Common myeloid progenitor, CD34-positive (primary cell): ENCODE results near the gene IGF2R.

ENCODE experiments used
- CTCF ChIA-PET: fragments of 350-600 bp; sonication (Branson Sonifier 250); formaldehyde crosslinking; loops from one replicate; lab custom pipeline; 2021; ENCODE audit warnings: antibody characterized with exemption; lab: Charles Lee
- POLR2A ChIA-PET: fragments of 350-600 bp; sonication (Branson Sonifier 250); formaldehyde crosslinking; loops from one replicate; lab custom pipeline; 2021; ENCODE audit warnings: antibody characterized with exemption; lab: Charles Lee
- DNase-seq, 3 donors: peaks; one replicate each; pipeline versions ENCODE4 v3.0.0 to v3.0.0-alpha.2; 2013
- H3K27ac ChIP-seq, 2 experiments: 1 replicate in 1 of 2; 2 replicates in 1 of 2; pipeline ENCODE4 v1.7.0; 2013; ENCODE audit warnings: inconsistent platforms in 2 of 2, low read length in 2 of 2, mild to moderate bottlenecking in 2 of 2, low read depth in 1 of 2, moderate library complexity in 1 of 2; ENCODE audit not compliant: severe bottlenecking in 2 of 2, insufficient read depth in 1 of 2, poor library complexity in 1 of 2
- H3K27me3 ChIP-seq, 5 experiments: replicated peaks in 2 of 5; 1 replicate in 3 of 5; 2 replicates in 2 of 5; pipeline versions ENCODE4 v1.6.1 to v1.7.0; 2013; ENCODE audit warnings: low read length in 4 of 5, mild to moderate bottlenecking in 2 of 5, moderate library complexity in 2 of 5, inconsistent platforms in 1 of 5; ENCODE audit not compliant: insufficient read depth in 5 of 5, control insufficient read depth in 4 of 5
- H3K36me3 ChIP-seq, 4 experiments: 1 replicate in 2 of 4; 2 replicates in 2 of 4; pipeline versions ENCODE4 v1.6.1 to v1.7.0; 2013; ENCODE audit warnings: low read length in 3 of 4, control low read depth in 1 of 4, mild to moderate bottlenecking in 1 of 4; ENCODE audit not compliant: control insufficient read depth in 4 of 4, insufficient read depth in 4 of 4
- H3K4me1 ChIP-seq, 4 experiments: 1 replicate in 3 of 4; 2 replicates in 1 of 4; pipeline versions ENCODE4 v1.6.1 to v1.7.1; 2013; ENCODE audit warnings: low read length in 3 of 4, mild to moderate bottlenecking in 3 of 4, control low read depth in 1 of 4, inconsistent platforms in 1 of 4, moderate library complexity in 1 of 4; ENCODE audit not compliant: control insufficient read depth in 4 of 4, insufficient read depth in 4 of 4; ENCODE audit errors: control extremely low read depth in 1 of 4
- H3K4me3 ChIP-seq, 7 experiments: 1 replicate in 4 of 7; 2 replicates in 3 of 7; pipeline versions ENCODE4 v1.5.1 to v1.7.0; 2013; ENCODE audit warnings: mild to moderate bottlenecking in 7 of 7, low read length in 6 of 7, moderate library complexity in 6 of 7, inconsistent platforms in 2 of 7, low read depth in 2 of 7, control low read depth in 1 of 7; ENCODE audit not compliant: insufficient read depth in 4 of 7, control insufficient read depth in 1 of 7; ENCODE audit errors: extremely low read depth in 1 of 7
- H3K9me3 ChIP-seq, 5 experiments: 1 replicate in 4 of 5; 2 replicates in 1 of 5; pipeline versions ENCODE4 v1.6.1 to v1.7.1; 2013; ENCODE audit warnings: low read length in 4 of 5, mild to moderate bottlenecking in 2 of 5, inconsistent platforms in 1 of 5, low read depth in 1 of 5, moderate library complexity in 1 of 5; ENCODE audit not compliant: control insufficient read depth in 4 of 5, insufficient read depth in 2 of 5; ENCODE audit errors: control extremely low read depth in 1 of 5
- WGBS: methylation state at CpG from one replicate; pipeline ENCODE4 v1.1.5; 2013; ENCODE audit not compliant: insufficient coverage; 5-methylcytosine and 5-hydroxymethylcytosine counted together

The IGF2R gene

GRCh38 chr6:159941286-159942113 lies 27.4 kb upstream of the IGF2R start:
- CTCF ChIA-PET = interaction anchor here (0.8 to 1.8 kb wide), 4 partner anchors 9 to 78 kb away, joined by 3 to 7 read pairs (median 5); no protein-coding TSS in a partner anchor
- no peak overlapping the region for H3K4me3 ChIP-seq
- no peaks in the 10 kb centered on the region for H3K4me1 ChIP-seq
- H3K27me3 ChIP-seq = peaks cover 0 to 24% (median 7%) of the 10 kb centered on the region in 5 experiments
- H3K36me3 ChIP-seq = no peaks in the 10 kb centered on the region
- H3K9me3 ChIP-seq = peaks cover 5 to 23% (median 15%) of the 10 kb centered on the region in 5 experiments
- DNase-seq = peak; percentile 34 to 77 (median 76)
- POLR2A ChIA-PET = no interaction called here
- H3K27ac ChIP-seq = no peak overlapping the region
- 65% methylated on average over 11 of the region's 11 CpGs for WGBS

DNA sequence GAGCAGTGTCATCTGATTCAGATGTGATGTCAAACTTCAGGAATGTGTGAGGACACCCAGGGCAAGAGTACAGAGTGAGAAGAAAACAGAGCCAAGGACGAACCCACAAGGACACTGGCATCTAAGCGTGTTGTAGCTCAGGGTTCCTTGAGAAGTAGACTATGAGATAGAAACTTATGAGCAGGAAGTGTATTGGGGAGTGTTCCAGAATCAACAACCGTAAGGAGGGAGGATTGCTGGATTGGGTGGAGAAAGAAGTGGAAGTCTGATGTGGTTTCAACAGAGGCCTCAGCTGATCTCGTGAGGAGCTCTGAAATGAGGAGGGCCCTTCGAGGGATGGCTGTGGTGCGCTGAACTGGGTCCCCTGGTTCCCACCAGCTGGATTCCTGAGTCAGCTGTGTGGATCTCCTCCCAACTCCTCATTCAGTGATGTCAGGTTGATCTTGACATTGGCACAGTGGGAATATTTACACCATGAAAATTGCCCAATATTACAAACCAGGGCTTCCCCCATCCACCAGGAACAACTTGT lies 25.7 kb upstream of the IGF2R start:
- H3K9me3 ChIP-seq = peaks cover 5 to 23% (median 15%) of the 10 kb centered on the region in 5 experiments
- peaks cover 0 to 28% (median 9%) of the 10 kb centered on the region in 5 experiments for H3K27me3 ChIP-seq
- no peak for DNase-seq
- WGBS = 97% methylated on average over 4 of the region's 6 CpGs
- POLR2A ChIA-PET = no interaction called here
- H3K4me1 ChIP-seq = no peaks in the 10 kb centered on the region
- CTCF ChIA-PET = interaction anchor here (1.0 to 1.7 kb wide), 5 partner anchors 9 to 100 kb away, joined by 3 to 6 read pairs (median 3); no protein-coding TSS in a partner anchor
- H3K4me3 ChIP-seq = no peak overlapping the region
- H3K36me3 ChIP-seq = no peaks in the 10 kb centered on the region
- no peak overlapping the region for H3K27ac ChIP-seq

- 100% methylated on average over 1 of the region's 2 CpGs for WGBS
- Histone ChIP-seq H3K4me3 (no peak overlapping the region), H3K36me3 (no peaks in the 10 kb centered on the region), H3K27me3 (peaks cover 0 to 31% (median 9%) of the 10 kb centered on the region in 5 experiments), H3K27ac (no peak overlapping the region), H3K9me3 (peaks cover 3 to 23% (median 15%) of the 10 kb centered on the region in 5 experiments), H3K4me1 (no peaks in the 10 kb centered on the region)
- peak in 2 of 3 donors; percentile 31 to 33 for DNase-seq
- CTCF ChIA-PET = interaction anchor here (0.6 to 1.6 kb wide), 5 partner anchors 8 to 253 kb away, joined by 3 read pairs; no protein-coding TSS in a partner anchor
- POLR2A ChIA-PET = no interaction called here
Measured at GRCh38 chr6:159943968-159944598, 24.8 kb upstream of the IGF2R start.

GRCh38 chr6:159945801-159946392 lies 23.0 kb upstream of the IGF2R start:
- H3K9me3 ChIP-seq = peaks cover 3 to 23% (median 15%) of the 10 kb centered on the region in 5 experiments
- peaks cover 0 to 37% (median 10%) of the 10 kb centered on the region in 5 experiments for H3K27me3 ChIP-seq
- POLR2A ChIA-PET = no interaction called here
- 94% methylated on average over 3 of the region's 6 CpGs for WGBS
- no peaks in the 10 kb centered on the region for H3K36me3 ChIP-seq
- H3K27ac ChIP-seq = no peak overlapping the region
- CTCF ChIA-PET = interaction anchor here (0.6 to 1.6 kb wide), 2 partner anchors 52 to 258 kb away, joined by 3 read pairs; no protein-coding TSS in a partner anchor
- no peak overlapping the region for H3K4me3 ChIP-seq
- no peaks in the 10 kb centered on the region for H3K4me1 ChIP-seq
- DNase-seq = no peak

GRCh38 chr6:159946912-159947311 lies 22.0 kb upstream of the IGF2R start:
- ChIA-PET CTCF (no interaction called here), POLR2A (no interaction called here)
- Histone ChIP-seq H3K36me3 (no peaks in the 10 kb centered on the region), H3K4me1 (no peaks in the 10 kb centered on the region), H3K27me3 (peaks cover 0 to 40% (median 16%) of the 10 kb centered on the region in 5 experiments), H3K4me3 (no peak overlapping the region), H3K9me3 (peaks cover 3 to 23% (median 15%) of the 10 kb centered on the region in 5 experiments), H3K27ac (no peak overlapping the region)
- DNase-seq = no peak
- WGBS = 100% methylated on average over 1 of the region's 2 CpGs

DNA sequence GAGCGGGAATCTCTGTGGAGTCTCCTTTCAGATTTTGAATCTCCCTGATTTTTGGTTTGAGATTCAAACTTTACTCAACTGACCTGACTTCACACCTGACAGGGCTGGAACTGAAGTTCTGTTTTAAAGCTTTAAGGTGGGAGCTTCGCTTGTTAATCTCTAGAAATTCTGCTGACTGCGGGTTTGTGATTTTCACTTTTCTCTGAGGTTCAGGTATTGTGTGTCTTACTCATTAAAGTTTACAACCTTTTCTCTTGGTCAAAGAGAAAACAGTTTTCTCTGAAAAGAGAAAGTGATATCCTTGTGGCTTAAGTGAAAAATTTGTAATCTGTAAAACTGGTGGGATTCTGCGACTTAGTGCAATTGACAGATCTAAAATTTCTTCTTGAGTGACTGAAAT lies 20.7 kb upstream of the IGF2R start:
- ChIA-PET CTCF (interaction anchor here (1.0 kb wide), 1 partner anchor 84 kb away, joined by 3 read pairs; no protein-coding TSS in a partner anchor), POLR2A (no interaction called here)
- Histone ChIP-seq H3K36me3 (no peaks in the 10 kb centered on the region), H3K4me1 (peaks cover 0 to 2% (median 0%) of the 10 kb centered on the region in 4 experiments), H3K27ac (no peak overlapping the region), H3K4me3 (no peak overlapping the region), H3K27me3 (peaks cover 0 to 46% (median 19%) of the 10 kb centered on the region in 5 experiments), H3K9me3 (peaks cover 3 to 23% (median 13%) of the 10 kb centered on the region in 5 experiments)
- no peak for DNase-seq
- WGBS = no CpG with 5 or more reads among the region's 4 CpGs
